HT-29 (cell line): ENCODE measurements around the gene CRK. TPM values are rescaled to one million over a fixed set of nuclear protein-coding genes. Genes with fewer than 3 reads are reported as not detected.
"Not testable (repeated sequence)": the region's sequence is repeated elsewhere in the genome, so short reads cannot be mapped to it uniquely, and the experiment has no call there.

Experiments
- DNase-seq: peaks from one replicate; pipeline ENCODE4 v3.0.0-alpha.2; 2015; ENCODE audit warnings: low spot score
- total RNA-seq: library from RNA; depleted of rRNA; stranded (reverse); fragments of >200 nt; shearing (Covaris generic); gene quantifications from 2 replicates; pipeline ENCODE4 v1.2.3, GENCODE V29; 2014

Gene CRK
- total RNA-seq, 1 experiment from 2014 or later, result 28.9 TPM

GRCh38 chr17:1467898-1468492 is 12.0 kb upstream of the CRK start:
- DNase-seq, result no peak

- no peak for DNase-seq
These were observed 11.2 kb upstream of the CRK start for GRCh38 chr17:1467258-1467657.

- no peak for DNase-seq
These were observed 8.2 kb upstream of the CRK start for GRCh38 chr17:1464186-1464585.

- no peak for DNase-seq
These were observed 6.4 kb upstream of the CRK start for GRCh38 chr17:1462164-1463112.

GRCh38 chr17:1461198-1461944 is 5.3 kb upstream of the CRK start:
- DNase-seq, result no peak

GRCh38 chr17:1460233-1460632 is 4.2 kb upstream of the CRK start:
- peak; percentile 40 for DNase-seq

DNA sequence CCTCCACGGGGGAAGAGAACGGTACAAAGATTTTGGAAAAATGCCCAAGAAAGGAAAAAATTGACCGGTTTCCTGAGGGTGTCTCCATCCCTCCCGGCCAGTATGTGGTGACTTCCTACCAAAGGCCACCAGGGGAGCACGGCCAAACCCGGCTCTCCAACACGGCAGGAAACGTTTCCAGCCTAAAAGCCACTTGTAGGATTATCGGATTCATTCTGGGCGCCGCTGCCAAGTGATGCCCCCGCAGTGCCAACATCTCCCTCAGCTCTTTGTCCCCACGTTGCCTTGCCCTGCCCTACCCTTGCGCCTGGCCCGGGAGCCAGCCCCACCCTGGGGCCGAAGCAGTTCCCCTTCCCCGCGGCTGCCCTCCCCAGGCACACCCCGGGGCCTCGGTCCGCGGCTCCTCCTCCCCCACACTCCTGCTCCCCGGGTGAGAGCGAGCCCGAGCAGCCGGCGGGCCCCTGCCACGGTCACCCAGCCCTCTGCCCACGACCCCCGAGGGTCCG is 688 bp downstream of the CRK start:
- peak; percentile 65 for DNase-seq

GRCh38 chr17:1454541-1454940 is 1.5 kb downstream of the CRK start:
- no peak for DNase-seq

- not testable (repeated sequence) for DNase-seq
These were observed 2.3 kb downstream of the CRK start for GRCh38 chr17:1453694-1454093.

- no peak for DNase-seq
These were observed 3.2 kb downstream of the CRK start for GRCh38 chr17:1452836-1453235.

- not testable (repeated sequence) for DNase-seq
These were observed 5.8 kb downstream of the CRK start for GRCh38 chr17:1450261-1450660.

DNA sequence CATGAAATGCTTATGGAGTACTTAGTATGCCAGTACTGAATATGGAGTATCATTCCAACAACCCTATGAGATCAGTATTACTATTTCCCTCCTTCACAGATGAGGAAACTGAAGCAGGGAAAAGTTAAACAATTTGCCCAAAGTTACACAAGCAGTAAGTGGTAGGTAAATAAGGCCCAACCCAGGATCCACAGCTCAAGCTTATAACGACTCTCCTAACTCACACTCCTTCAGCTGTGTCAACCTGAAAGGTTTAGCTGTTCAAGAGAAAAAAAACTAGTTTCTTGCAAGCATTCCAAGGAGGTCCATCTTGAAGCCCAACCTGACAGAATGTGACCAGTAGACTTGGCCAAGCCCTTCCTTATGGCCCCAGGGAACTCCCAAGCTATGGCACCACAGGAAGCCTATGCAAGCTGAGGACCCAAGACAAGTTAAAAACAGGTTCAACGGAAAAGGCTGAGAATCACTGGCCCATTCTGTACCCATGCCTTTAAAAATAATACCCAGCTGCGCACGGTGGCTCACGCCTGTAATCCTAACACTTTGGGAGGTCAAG is 6.5 kb downstream of the CRK start:
- DNase-seq, result no peak

GRCh38 chr17:1447052-1447451 is 9.0 kb downstream of the CRK start:
- DNase-seq, result peak; percentile 9

- DNase-seq, result no peak
These were observed 9.8 kb downstream of the CRK start for GRCh38 chr17:1446201-1446600.

DNA sequence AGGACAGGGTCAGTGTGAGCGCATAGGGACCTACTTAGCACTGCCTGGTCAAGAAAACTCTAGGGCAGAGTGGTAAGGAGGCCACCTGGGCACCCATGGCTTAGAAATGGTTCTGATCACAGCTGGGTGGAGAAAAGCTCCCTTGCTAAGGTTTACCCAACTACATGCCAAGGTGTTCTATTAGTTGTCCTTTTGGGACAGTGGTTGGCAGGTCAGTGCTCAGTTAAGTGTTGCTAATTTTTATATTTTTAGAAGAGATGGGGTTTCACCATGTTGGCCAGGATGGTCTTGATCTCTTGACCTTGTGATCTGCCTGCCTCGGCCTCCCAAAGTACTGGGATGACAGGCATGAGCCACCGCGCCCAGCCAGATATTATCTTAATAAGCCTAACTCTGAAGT is 10.3 kb downstream of the CRK start:
- not testable (repeated sequence) for DNase-seq

- not testable (repeated sequence) for DNase-seq
These were observed 13.3 kb downstream of the CRK start for GRCh38 chr17:1442721-1443120.

DNA sequence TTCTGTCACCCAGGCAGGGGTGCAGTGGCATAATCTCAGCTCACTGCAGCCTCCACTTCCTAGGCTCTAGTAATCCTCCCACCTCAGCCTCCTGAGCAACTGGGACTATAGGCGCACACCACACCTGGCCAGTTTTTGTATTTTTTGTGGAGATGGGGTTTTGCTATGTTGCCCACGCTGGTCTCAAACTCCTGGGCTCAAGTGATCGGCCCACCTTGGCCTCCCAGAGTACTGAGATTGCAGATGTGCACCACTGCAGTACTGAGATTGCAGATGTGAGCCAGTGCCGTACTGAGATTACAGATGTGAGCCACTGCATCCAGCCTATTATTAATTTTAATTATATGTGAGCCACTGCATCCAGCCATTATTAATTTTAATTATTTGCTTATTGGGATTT is 13.8 kb downstream of the CRK start:
- no peak for DNase-seq

- DNase-seq, result no peak
These were observed 15.1 kb downstream of the CRK start for GRCh38 chr17:1440921-1441320.

DNA sequence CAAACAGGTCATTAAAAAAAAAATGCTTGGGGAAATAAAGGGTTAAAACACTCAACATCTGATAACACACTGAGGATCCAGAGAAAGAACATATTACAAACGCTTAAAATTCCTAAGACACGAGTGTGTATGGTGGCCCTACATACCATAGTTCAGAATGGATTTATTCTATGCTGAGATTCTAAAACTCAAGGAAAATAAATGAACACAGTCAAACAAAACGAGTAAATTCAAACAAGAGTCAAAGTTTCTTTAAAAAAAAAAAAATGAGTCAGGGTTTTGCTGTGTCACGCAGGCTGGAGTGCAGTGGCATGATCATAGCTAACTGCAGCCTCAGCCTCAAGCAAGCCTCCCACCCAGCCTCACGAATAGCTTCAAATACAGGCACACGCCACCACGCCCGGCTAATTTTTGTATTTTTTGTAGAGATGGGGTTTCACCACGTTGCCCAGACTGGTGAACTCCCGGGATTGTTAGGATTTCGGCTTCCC is 17.4 kb downstream of the CRK start:
- no peak for DNase-seq

DNA sequence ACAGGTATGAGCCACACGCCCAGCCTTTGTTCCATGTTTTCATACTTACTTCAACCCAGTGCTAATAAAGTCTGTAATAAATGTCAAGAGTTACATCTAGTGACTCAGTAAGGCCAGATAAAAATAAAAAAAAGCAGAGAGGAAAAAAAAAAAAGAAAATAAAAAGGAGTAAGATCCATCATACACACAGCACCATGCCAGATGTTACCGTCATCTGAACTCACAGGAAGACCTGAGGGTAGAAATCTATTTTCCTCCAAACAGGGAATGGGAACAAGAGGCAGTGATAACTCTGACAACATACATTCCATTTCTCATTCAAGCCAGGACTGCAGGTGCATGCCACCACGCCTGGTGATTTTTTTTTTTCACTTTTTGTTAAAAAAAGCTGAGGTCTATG is 20.7 kb downstream of the CRK start:
- DNase-seq, result no peak

DNA sequence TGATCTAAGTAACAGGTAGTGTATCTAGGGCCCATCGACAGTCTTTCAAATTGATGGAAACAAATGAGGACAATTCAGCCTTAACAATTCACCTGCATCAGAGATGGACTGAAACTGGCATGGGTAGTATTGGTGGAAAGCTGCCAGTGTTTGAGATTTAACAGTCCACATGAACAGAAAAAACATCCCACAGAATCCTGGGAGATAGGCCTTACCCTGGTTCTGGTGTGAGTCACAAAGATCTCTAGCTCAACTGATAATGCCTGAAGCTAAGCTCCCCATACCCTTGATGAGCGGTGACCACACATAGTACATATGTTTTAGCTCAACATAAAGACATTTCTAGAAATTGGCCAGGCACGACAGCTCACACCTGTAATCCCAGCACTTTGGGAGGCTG is 21.9 kb downstream of the CRK start:
- DNase-seq, result no peak
